Ascending aorta (tissue), 2 donors: Measurements from ENCODE around the gene GAL3ST3. TPM values are rescaled to one million over a fixed set of nuclear protein-coding genes. Genes with fewer than 3 reads are reported as not detected.

Experiments
- DNase-seq, 2 donors: peaks; one replicate each; pipeline ENCODE4 v3.0.0-alpha.2; 2019; ENCODE audit warnings: low spot score in 2 of 2
- H3K27ac ChIP-seq, 2 donors: fragments of 200-600 bp; sonication (generic); one replicate each; pipeline ENCODE4 v1.5.1; 2016 to 2017; ENCODE audit warnings: mild to moderate bottlenecking in 1 of 2
- H3K27me3 ChIP-seq: fragments of 200-600 bp; sonication (generic); one replicate; pipeline ENCODE4 v1.5.1; 2017
- H3K36me3 ChIP-seq, 2 donors: fragments of 200-600 bp; sonication (generic); one replicate each; pipeline ENCODE4 v1.5.1; 2016
- H3K4me1 ChIP-seq, 2 donors: fragments of 200-600 bp; sonication (generic); one replicate each; pipeline ENCODE4 v1.5.1; 2016 to 2017; ENCODE audit warnings: mild to moderate bottlenecking in 1 of 2
- H3K4me3 ChIP-seq, 2 donors: fragments of 200-600 bp; sonication (generic); one replicate each; pipeline ENCODE4 v1.5.1; 2016 to 2017; ENCODE audit warnings: mild to moderate bottlenecking in 1 of 2
- H3K9me3 ChIP-seq, 2 donors: fragments of 200-600 bp; sonication (generic); one replicate each; pipeline ENCODE4 v1.5.1; 2016
- intact Hi-C: fragments of 100-400 bp; cut with DNase I; formaldehyde crosslinking; loops from one replicate; pipeline ENCODE4 v1.15.1; 2023
- total RNA-seq: library from RNA; depleted of rRNA; stranded (reverse); fragments of >200 nt; gene quantifications from one replicate; pipeline ENCODE4 v1.1.0, GENCODE V29; 2016
- TF ChIP-seq, protein P1 (sequence below), 3 experiments: fragments of 200-600 bp in 2 of 3; fragments of 450-650 bp in 1 of 3; sonication (generic) in 2 of 3; IDR thresholded peaks; one replicate each; pipeline ENCODE4 v1.5.1; 2016 to 2019; ENCODE audit warnings: antibody characterized with exemption in 3 of 3, mild to moderate bottlenecking in 1 of 3, moderate library complexity in 1 of 3

Gene GAL3ST3
- total RNA-seq, 1 donor from 2014 or later, result not detected

DNA sequence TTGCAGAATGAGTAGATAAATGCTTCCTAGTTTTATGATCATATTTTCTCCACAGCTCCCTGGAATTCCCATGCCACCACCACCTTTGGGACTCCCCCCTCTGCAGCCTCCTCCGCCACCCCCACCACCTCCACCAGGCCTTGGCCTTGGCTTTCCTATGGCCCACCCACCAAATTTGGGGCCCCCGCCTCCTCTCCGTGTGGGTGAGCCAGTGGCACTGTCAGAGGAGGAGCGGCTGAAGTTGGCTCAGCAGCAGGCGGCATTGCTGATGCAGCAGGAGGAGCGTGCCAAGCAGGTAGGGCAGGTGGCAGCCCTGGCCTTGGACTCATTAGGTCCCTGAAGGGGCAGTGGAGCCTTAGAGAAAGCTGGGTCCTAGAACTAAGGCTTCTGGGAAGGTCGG lies 6.1 kb upstream of the GAL3ST3 start:
- H3K4me3 ChIP-seq, result no peak overlapping the region
- intact Hi-C loops, result no loop called here
- TF ChIP-seq, protein P1, sequence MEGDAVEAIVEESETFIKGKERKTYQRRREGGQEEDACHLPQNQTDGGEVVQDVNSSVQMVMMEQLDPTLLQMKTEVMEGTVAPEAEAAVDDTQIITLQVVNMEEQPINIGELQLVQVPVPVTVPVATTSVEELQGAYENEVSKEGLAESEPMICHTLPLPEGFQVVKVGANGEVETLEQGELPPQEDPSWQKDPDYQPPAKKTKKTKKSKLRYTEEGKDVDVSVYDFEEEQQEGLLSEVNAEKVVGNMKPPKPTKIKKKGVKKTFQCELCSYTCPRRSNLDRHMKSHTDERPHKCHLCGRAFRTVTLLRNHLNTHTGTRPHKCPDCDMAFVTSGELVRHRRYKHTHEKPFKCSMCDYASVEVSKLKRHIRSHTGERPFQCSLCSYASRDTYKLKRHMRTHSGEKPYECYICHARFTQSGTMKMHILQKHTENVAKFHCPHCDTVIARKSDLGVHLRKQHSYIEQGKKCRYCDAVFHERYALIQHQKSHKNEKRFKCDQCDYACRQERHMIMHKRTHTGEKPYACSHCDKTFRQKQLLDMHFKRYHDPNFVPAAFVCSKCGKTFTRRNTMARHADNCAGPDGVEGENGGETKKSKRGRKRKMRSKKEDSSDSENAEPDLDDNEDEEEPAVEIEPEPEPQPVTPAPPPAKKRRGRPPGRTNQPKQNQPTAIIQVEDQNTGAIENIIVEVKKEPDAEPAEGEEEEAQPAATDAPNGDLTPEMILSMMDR (IDR thresholded peaks at IDR 0.05), result no peak

DNA sequence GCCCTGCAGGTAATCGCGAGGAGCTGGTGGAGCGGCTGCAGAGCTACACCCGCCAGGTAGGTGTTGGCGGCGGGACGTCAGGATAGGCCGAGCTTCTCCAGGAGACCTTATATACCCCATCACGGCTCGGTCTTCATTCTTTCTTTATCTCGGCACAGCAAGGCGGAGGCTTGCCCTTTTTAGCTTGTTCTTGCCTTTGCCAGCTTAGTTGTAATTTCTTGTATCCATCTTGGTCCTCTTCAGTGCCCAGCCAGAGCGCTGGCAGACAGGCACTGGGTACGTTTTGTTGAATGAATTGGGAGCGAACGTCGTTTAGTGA lies 3.7 kb upstream of the GAL3ST3 start:
- Histone ChIP-seq H3K27ac (peak overlapping the region; percentile 83 to 84), H3K4me3 (peak overlapping the region; percentile 94), H3K4me1 (peaks cover 6 to 19% of the 10 kb centered on the region in 2 donors), H3K9me3 (no peaks in the 10 kb centered on the region), H3K27me3 (no peaks in the 10 kb centered on the region), H3K36me3 (peaks cover 29 to 34% of the 10 kb centered on the region in 2 donors)
- TF ChIP-seq, protein P1 (IDR thresholded peaks at IDR 0.05), result no peak
- intact Hi-C loops, result loop anchor here (1.0 kb wide), 1 partner anchor 50 kb away; the partner anchor contains the start of genes BANF1 and EIF1AD
- no peak for DNase-seq

More for the DNA sequence above, 6.1 kb upstream of the GAL3ST3 start:
- Histone ChIP-seq H3K9me3 (no peaks in the 10 kb centered on the region), H3K27me3 (no peaks in the 10 kb centered on the region), H3K27ac (no peak overlapping the region), H3K4me1 (peaks cover 6 to 15% of the 10 kb centered on the region in 2 donors), H3K36me3 (peaks cover 53 to 58% of the 10 kb centered on the region in 2 donors)
- no peak for DNase-seq

DNA sequence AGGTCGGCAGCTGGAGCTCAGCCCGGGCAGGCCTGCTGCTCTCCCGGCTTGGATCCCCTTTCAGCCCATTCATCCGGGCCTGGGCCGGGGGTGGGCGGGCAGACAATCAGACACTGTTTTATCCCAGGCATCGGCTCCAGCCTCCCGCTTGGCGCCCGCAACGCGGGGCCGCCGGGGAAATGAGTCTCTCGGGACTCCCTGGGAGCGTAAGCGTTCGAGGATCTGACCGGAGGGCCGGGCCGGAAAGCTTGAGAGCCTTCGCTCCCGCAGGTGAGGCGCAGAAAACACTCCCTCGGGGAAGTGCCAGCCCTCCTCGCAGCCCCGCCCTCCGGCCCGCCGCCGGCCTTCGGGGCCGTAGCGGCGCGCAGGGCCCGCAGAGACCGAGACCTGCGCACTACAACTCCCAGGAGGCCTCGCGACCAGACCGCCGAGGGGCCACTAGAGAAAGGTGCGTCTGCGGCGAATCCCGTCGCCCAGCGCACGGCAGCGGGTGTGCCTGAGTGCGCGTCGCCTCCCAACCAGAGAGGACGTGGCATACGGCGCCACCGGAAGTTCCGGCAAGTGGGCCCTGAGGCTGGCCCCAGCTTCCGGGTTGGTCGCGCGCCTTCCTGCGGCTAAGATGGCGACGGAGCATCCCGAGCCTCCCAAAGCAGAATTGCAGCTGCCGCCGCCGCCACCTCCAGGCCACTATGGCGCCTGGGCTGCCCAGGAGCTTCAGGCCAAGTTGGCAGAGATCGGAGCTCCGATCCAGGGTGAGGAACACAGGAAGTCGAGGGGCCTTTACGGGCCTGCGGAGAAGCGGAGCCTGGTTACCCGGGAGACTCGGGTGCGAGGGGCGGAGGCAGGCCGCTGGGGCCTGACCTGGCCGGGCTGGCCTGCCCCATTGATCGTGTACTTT lies 3.1 kb upstream of the GAL3ST3 start, which contains the start of gene SF3B2:
SF3B2 (plus strand) TSS at position 599 of the 898 bp plus-strand sequence; CDS start at position 620, 21 bp downstream.
- Histone ChIP-seq H3K9me3 (no peaks in the 10 kb centered on the region), H3K27me3 (no peaks in the 10 kb centered on the region), H3K4me3 (peak within 1 kb of the TSS; percentile 94), H3K4me1 (peaks cover 6 to 19% of the 10 kb centered on the region in 2 donors), H3K36me3 (peaks cover 23 to 28% of the 10 kb centered on the region in 2 donors), H3K27ac (peak within 1 kb of the TSS; percentile 83 to 84)
- TF ChIP-seq, protein P1 (IDR thresholded peaks at IDR 0.05), result no peak
- intact Hi-C loops, result loop anchor here (1.0 kb wide), 1 partner anchor 50 kb away; the partner anchor contains the start of genes BANF1 and EIF1AD
- peak; percentile 93 to 99 for DNase-seq

DNA sequence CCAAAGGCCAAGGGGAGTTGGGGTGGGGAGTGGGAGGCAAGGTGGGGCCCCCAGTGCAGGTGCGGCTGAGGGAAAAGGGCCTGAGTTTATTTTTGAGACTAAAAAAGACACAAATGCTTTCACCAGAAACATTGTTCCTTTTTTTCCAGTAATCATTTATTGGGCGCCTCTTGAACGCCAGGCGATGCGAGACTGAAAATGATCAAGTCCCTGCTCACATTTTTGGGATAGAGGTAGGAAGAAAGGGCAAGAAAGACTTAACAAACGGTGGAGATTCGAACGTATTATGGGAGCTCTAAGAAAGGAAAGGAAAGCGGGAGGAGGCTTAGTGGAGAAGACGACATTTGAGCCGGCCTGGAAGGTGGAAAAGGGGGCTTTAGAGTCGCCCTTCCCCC lies 2.4 kb upstream of the GAL3ST3 start:
- TF ChIP-seq, protein P1 (IDR thresholded peaks at IDR 0.05), result no peak

DNA sequence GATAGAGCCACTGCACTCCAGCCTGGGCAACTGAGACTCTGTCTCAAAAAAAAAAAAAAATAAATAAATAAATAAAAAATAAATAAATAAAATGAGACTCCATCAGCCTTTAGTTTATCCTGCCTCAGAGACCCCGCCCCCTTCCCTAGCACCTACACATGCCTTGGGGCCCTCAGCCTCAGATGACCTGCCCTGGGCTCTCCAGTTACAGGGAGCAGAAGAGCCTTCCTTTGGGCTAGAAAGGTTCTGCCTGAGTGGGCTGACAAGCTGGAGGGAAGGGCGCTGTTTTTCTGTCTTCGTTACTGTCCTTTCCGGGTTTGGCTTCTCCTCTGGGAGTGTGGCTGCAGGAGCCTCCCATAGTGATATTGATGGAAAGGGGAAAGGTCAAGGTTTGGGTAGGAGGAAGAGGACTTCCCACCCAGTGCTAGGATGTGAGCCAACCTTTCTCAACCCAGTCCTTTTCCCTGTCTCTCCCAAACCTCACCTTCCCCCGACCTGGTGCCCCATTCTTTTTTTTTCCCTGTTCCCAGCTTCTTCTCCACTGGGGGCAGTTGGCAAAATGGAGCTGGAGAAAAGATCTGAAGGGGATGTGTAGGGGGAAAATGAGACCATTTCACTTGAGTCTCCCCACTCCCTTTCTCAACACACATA lies 1.7 kb upstream of the GAL3ST3 start:
- no peak overlapping the region for H3K27ac ChIP-seq

More for the DNA sequence above, 2.4 kb upstream of the GAL3ST3 start:
- intact Hi-C loops, result no loop called here
- H3K9me3 ChIP-seq, result no peaks in the 10 kb centered on the region
- no peak for DNase-seq
- H3K27me3 ChIP-seq, result no peaks in the 10 kb centered on the region
- peaks cover 16 to 21% of the 10 kb centered on the region in 2 donors for H3K36me3 ChIP-seq
- peak overlapping the region; percentile 83 to 84 for H3K27ac ChIP-seq
- H3K4me1 ChIP-seq, result peaks cover 6 to 19% of the 10 kb centered on the region in 2 donors
- H3K4me3 ChIP-seq, result peak overlapping the region; percentile 94

More for the DNA sequence above, 1.7 kb upstream of the GAL3ST3 start:
- TF ChIP-seq, protein P1 (IDR thresholded peaks at IDR 0.05), result no peak
- peaks cover 6 to 19% of the 10 kb centered on the region in 2 donors for H3K4me1 ChIP-seq
- no peaks in the 10 kb centered on the region for H3K27me3 ChIP-seq
- intact Hi-C loops, result no loop called here
- no peaks in the 10 kb centered on the region for H3K9me3 ChIP-seq
- H3K36me3 ChIP-seq, result peaks cover 13 to 15% of the 10 kb centered on the region in 2 donors
- DNase-seq, result no peak
- no peak overlapping the region for H3K4me3 ChIP-seq
